ENCODE data around the gene WNT7B.

DNA sequence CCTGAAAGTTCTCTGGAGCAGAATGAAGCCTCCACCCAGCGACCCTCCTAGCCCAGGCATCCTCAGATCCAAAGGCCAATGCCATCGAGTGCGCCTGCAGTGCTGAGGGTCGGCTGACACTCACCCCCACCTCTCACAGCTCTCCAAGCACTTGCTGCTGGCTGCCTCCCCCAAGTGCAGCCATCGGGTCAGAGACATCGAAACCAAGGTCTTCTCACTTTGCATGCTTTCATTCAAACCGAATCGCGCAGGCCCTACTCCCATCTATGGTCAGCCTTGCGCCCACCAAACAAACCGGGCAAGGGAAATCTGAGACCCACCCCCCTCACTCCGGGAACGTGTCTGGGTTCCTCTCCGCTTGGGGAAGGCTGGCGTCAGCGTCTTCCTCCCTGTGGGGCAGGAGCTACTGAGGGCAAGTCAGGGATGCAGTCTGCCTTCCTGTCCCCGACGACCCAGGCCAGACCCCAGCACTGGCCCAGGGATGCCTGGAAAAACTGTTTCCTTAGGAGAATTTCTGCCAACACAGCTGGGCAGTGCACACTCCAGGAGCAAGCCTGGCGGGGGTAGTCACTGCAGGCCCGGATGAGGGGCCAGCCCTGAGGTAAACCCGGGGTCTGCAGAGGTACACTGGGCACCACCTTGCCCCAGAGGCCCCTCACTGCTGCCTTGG is 7.0 kb downstream of the WNT7B start:
- TF ChIP-seq POLR2A (IDR thresholded peaks at IDR 0.05; ENCODE audit: low read length) (no peak), GATA1 (IDR thresholded peaks at IDR 0.05; ENCODE audit: low read depth, low read length) (no peak)
